Esophagus muscularis mucosa (tissue), 4 donors: ENCODE measurements around the gene JMJD6.

Experiments used
- EP300 ChIP-seq: sonication (generic); formaldehyde crosslinking; IDR thresholded peaks from one replicate; pipeline ENCODE4 v1.6.1; 2017; ENCODE audit warnings: antibody characterized with exemption
- POLR2A ChIP-seq: fragments of 450-650 bp; IDR thresholded peaks from one replicate; pipeline ENCODE4 v1.6.1; 2017; ENCODE audit warnings: antibody characterized with exemption, moderate library complexity, mild to moderate bottlenecking, low read depth
- POLR2AphosphoS5 ChIP-seq, 2 donors: sonication (generic); formaldehyde crosslinking; IDR thresholded peaks; one replicate each; pipeline ENCODE4 v1.6.1; 2017; ENCODE audit warnings: antibody characterized with exemption in 2 of 2
- TF ChIP-seq, protein P1 (sequence below), 3 experiments: fragments of 200-600 bp in 2 of 3; fragments of 450-650 bp in 1 of 3; sonication (generic) in 2 of 3; IDR thresholded peaks; one replicate each; pipeline ENCODE4 v1.5.1; 2017 to 2019; ENCODE audit warnings: antibody characterized with exemption in 3 of 3, mild to moderate bottlenecking in 2 of 3, moderate library complexity in 1 of 3

DNA sequence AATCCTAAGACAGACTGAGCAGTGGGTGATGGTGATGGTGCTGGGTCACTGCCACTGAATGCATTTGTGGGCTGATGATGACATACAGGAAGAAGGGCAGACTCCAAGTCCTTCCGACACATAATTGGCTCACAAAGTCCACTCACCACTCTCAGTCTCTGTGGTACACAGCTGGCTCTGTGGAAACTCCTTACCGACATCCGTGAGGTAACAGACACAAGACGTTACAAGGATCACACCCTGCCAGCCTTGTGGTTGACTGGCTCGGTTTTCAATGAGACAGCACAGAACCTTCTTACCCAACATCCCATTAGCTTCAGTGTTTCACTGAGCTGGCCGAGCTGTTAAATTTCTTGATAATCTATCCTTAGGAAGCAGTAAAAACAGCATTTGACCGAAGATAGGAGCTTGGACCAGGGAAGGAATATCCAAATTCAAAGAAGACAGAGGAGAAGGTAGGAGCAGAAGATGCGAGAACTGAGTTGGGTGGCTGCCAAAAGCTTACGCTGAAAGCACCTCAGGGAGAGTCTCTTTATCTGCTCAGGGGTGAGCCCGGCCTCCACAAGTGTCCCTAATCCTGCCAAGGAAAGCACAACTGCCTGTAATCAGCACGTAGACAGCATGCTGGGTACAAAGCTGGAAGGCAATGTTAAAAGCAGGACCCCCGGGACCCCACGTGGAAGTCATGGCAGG is 10.1 kb downstream of the JMJD6 start:
- TF ChIP-seq, protein P1, sequence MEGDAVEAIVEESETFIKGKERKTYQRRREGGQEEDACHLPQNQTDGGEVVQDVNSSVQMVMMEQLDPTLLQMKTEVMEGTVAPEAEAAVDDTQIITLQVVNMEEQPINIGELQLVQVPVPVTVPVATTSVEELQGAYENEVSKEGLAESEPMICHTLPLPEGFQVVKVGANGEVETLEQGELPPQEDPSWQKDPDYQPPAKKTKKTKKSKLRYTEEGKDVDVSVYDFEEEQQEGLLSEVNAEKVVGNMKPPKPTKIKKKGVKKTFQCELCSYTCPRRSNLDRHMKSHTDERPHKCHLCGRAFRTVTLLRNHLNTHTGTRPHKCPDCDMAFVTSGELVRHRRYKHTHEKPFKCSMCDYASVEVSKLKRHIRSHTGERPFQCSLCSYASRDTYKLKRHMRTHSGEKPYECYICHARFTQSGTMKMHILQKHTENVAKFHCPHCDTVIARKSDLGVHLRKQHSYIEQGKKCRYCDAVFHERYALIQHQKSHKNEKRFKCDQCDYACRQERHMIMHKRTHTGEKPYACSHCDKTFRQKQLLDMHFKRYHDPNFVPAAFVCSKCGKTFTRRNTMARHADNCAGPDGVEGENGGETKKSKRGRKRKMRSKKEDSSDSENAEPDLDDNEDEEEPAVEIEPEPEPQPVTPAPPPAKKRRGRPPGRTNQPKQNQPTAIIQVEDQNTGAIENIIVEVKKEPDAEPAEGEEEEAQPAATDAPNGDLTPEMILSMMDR (IDR thresholded peaks at IDR 0.05), result no peak
- TF ChIP-seq EP300 (no peak), POLR2A (no peak), POLR2AphosphoS5 (IDR thresholded peaks at IDR 0.05) (peak; percentile 72 to 73)
